Cardiac muscle cell (in vitro differentiated cells and primary cell): ENCODE data around the gene XYLT1. TPM values are rescaled to one million over a fixed set of nuclear protein-coding genes. Genes with fewer than 3 reads are reported as not detected.

Experiments used
- DNase-seq, 2 donors: peaks; one replicate each; pipeline versions ENCODE4 v3.0.0 to v3.0.0-alpha.2; 2010 to 2017; ENCODE audit warnings: low read depth in 1 of 2, low spot score in 1 of 2
- H3K27ac ChIP-seq: fragments of 200-600 bp; sonication (generic); 2 replicates; pipeline ENCODE4 v1.5.1; 2016
- H3K27me3 ChIP-seq: fragments of 200-600 bp; sonication (generic); 2 replicates; pipeline ENCODE4 v1.6.0; 2016; ENCODE audit warnings: control low read depth
- H3K36me3 ChIP-seq: fragments of 200-600 bp; sonication (generic); 2 replicates; pipeline ENCODE4 v1.5.1; 2016; ENCODE audit warnings: control low read depth
- H3K4me1 ChIP-seq: fragments of 200-600 bp; sonication (generic); 2 replicates; pipeline ENCODE4 v1.8.1; 2017; ENCODE audit warnings: low read depth, mild to moderate bottlenecking, mixed run types
- H3K4me3 ChIP-seq: fragments of 200-600 bp; sonication (generic); 2 replicates; pipeline ENCODE4 v1.5.1; 2016; ENCODE audit warnings: mild to moderate bottlenecking
- H3K9me3 ChIP-seq: fragments of 200-600 bp; sonication (generic); 2 replicates; pipeline ENCODE4 v1.5.1; 2017; ENCODE audit warnings: low read depth, mild to moderate bottlenecking, control low read depth
- CTCF ChIP-seq: IDR thresholded peaks from 2 replicates; pipeline ENCODE4 v1.5.1; 2012; ENCODE audit warnings: low read depth, mild to moderate bottlenecking, low read length
- polyA plus RNA-seq: library from polyadenylated mRNA; unstranded; fragments of >200 nt; fragmentation: Nextera tagmentation; extraction: Ambion mirVana; gene quantifications from 2 replicates; pipeline ENCODE4 v1.2.1, GENCODE V29; 2016
- total RNA-seq: library from RNA; depleted of rRNA; stranded (reverse); fragments of >200 nt; gene quantifications from 2 replicates; pipeline ENCODE4 v1.2.3, GENCODE V29; 2016

The XYLT1 gene
- total and polyA plus RNA-seq, 2 experiments from 2014 or later: 3.1 to 7.2 TPM

DNA sequence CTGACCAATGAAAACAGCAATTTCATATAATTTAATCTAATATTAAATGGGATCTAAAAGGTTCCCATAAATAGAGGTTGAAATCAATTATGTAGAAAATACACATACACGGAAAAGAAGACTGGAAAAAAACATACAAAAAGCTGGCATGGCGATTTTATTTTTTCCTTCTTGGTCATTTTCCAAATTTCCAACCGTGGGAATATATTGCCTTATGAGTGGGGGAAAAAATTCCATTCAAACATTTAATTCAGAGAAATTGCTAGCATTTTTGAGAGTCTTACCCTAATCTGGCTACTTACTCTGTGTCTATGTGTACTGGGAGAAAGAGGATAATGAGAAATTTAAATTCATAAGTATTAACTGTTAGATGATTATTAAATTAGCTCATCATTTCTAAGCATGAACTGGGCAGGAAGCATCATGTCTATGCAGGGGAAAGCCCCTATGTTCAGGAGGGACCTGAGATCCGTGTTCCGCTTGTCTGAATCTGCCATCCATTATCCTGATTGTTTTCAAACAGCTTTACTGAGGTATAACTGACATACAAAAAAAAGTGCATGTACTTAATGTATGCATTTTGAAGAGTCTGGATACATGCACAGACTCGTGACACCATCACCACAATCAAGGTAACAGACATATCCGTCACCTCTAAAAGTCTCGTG is 145.2 kb downstream of the XYLT1 start:
- Histone ChIP-seq H3K9me3 (no peaks in the 10 kb centered on the region), H3K4me3 (no peak overlapping the region), H3K27ac (no peak overlapping the region), H3K36me3 (no peaks in the 10 kb centered on the region), H3K4me1 (peaks cover 7% of the 10 kb centered on the region), H3K27me3 (no peaks in the 10 kb centered on the region)
- no peak for TF ChIP-seq CTCF
- no peak for DNase-seq

DNA sequence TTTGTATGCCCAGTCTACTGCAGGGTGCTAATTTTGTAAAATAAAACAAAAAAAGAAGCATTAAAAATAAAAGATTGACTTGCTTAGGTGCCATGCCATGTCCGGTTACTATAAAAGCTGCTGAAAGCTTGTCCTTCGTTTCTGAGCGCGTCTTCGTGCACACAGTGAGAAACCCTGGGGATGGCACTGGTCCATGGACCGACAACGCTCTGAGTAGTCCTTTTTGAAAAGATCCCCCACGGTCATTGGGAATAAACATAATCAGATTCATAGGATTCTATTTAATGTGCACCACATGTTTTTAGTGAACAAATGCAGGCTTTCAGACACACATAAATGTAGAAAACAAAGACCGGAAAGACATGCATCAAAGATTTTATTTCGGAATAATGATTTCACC is 146.3 kb downstream of the XYLT1 start:
- TF ChIP-seq CTCF: no peak
- H3K27me3 ChIP-seq: no peaks in the 10 kb centered on the region
- H3K27ac ChIP-seq: no peak overlapping the region
- DNase-seq: no peak
- H3K36me3 ChIP-seq: no peaks in the 10 kb centered on the region
- H3K4me1 ChIP-seq: peaks cover 3% of the 10 kb centered on the region
- H3K4me3 ChIP-seq: no peak overlapping the region
- H3K9me3 ChIP-seq: no peaks in the 10 kb centered on the region

- Histone ChIP-seq H3K4me1 (no peaks in the 10 kb centered on the region), H3K36me3 (no peaks in the 10 kb centered on the region), H3K9me3 (no peaks in the 10 kb centered on the region), H3K27ac (no peak overlapping the region), H3K4me3 (no peak overlapping the region), H3K27me3 (no peaks in the 10 kb centered on the region)
- no peak for DNase-seq
- no peak for TF ChIP-seq CTCF
Observed at GRCh38 chr16:17323171-17323570, 147.6 kb downstream of the XYLT1 start.

DNA sequence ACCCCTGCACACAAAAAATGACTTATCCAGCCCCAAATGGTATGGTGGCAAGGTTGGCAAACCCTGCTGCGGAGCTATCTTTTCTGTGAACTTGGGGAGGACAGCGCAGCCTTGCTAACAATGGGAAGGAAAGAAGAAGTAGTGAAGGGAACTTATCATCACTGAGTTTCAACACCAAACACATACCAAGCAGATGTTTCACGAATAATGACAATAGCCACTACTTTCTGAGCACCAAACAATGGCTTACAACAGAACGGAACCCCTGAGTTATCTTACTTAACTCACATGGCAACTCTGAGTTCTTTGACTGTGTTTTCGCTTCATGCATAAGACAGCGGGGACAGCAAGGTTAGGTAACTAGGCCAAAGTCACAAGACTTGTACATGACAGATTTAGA is 148.9 kb downstream of the XYLT1 start:
- Histone ChIP-seq H3K4me3 (no peak overlapping the region), H3K9me3 (no peaks in the 10 kb centered on the region), H3K36me3 (no peaks in the 10 kb centered on the region), H3K4me1 (no peaks in the 10 kb centered on the region), H3K27ac (no peak overlapping the region), H3K27me3 (no peaks in the 10 kb centered on the region)
- TF ChIP-seq CTCF: no peak
- no peak for DNase-seq

GRCh38 chr16:17320009-17320408 is 150.8 kb downstream of the XYLT1 start:
- Histone ChIP-seq H3K27ac (no peak overlapping the region), H3K36me3 (no peaks in the 10 kb centered on the region), H3K4me3 (no peak overlapping the region), H3K27me3 (no peaks in the 10 kb centered on the region), H3K9me3 (no peaks in the 10 kb centered on the region), H3K4me1 (no peaks in the 10 kb centered on the region)
- no peak for DNase-seq
- no peak for TF ChIP-seq CTCF
